ENCODE data around the gene CFAP410. TPM values are rescaled to one million over a fixed set of nuclear protein-coding genes. Genes with fewer than 3 reads are reported as not detected.

The CFAP410 gene
- total RNA-seq, 1 experiment from 2014 or later = 19.3 TPM

GRCh38 chr21:44332965-44333364, 6.2 kb downstream of the CFAP410 start (continued):
- TF ChIP-seq E2F4 (CRISPR knock-in tag; IDR thresholded peaks at IDR 0.05; ENCODE audit: borderline replicate concordance, low read depth) = no peak

GRCh38 chr21:44332383-44332782, 6.8 kb downstream of the CFAP410 start:
- ATAC-seq = peak; percentile 56
- CTCF ChIA-PET = interaction anchor here (1.5 kb wide), 1 partner anchor 34 kb away, joined by 6 read pairs; no protein-coding TSS in a partner anchor
- no peaks in the 10 kb centered on the region for H3K27me3 Mint-ChIP-seq (ENCODE audit: low read depth)

More at GRCh38 chr21:44332383-44332782, 6.8 kb downstream of the CFAP410 start:
- Mint-ChIP-seq H3K9me3 (no peaks in the 10 kb centered on the region), H3K36me3 (no peaks in the 10 kb centered on the region), H3K4me3 (no peak overlapping the region), H3K27ac (no peak overlapping the region), H3K4me1 (no peaks in the 10 kb centered on the region; the same call in 1 of the 2 replicates)
- TF ChIP-seq MYBL2 (CRISPR knock-in tag; IDR thresholded peaks at IDR 0.05) (no peak), ZNF281 (CRISPR knock-in tag; IDR thresholded peaks at IDR 0.05) (no peak), ATF2 (CRISPR knock-in tag; IDR thresholded peaks at IDR 0.05; ENCODE audit: borderline replicate concordance, low read depth) (no peak), ZNF121 (CRISPR knock-in tag; IDR thresholded peaks at IDR 0.05) (no peak), NR3C1 (CRISPR knock-in tag; conservative IDR thresholded peaks at IDR 0.05; ENCODE audit: low read depth) (no peak), ZBTB43 (CRISPR knock-in tag; IDR thresholded peaks at IDR 0.05) (no peak), NFATC4 (CRISPR knock-in tag; IDR thresholded peaks at IDR 0.05) (no peak), FOXP4 (CRISPR knock-in tag; IDR thresholded peaks at IDR 0.05) (no peak), GABPB1 (CRISPR knock-in tag; IDR thresholded peaks at IDR 0.05) (no peak), GTF2I (CRISPR knock-in tag; conservative IDR thresholded peaks at IDR 0.05) (no peak), ZSCAN18 (CRISPR knock-in tag; IDR thresholded peaks at IDR 0.05) (no peak), ERG (CRISPR knock-in tag; IDR thresholded peaks at IDR 0.05) (no peak), ETV6 (CRISPR knock-in tag; IDR thresholded peaks at IDR 0.05) (no peak), MLX (CRISPR knock-in tag; IDR thresholded peaks at IDR 0.05) (no peak), TEAD1 (CRISPR knock-in tag; IDR thresholded peaks at IDR 0.05) (no peak), ZMAT4 (CRISPR knock-in tag; IDR thresholded peaks at IDR 0.05) (no peak), USF2 (CRISPR knock-in tag; IDR thresholded peaks at IDR 0.05) (no peak)
- POLR2A ChIA-PET = interaction anchor here (0.6 kb wide), 1 partner anchor 254 kb away, joined by 4 read pairs; no protein-coding TSS in a partner anchor
- DNase-seq (ENCODE audit: low spot score) = peak; percentile 39
